Small intestine (tissue), 7 donors: Measurements from ENCODE around the gene LARP1B. TPM values are rescaled to one million over a fixed set of nuclear protein-coding genes. Genes with fewer than 3 reads are reported as not detected.
A peak's percentile ranks its signal among the peaks of the same experiment; 100 is the strongest.

Experiments used
- DNase-seq, 2 donors: peaks; one replicate each; pipeline versions ENCODE4 v3.0.0 to v3.0.0-alpha.2; 2013
- FAIRE-seq: peaks from 2 replicates; lab custom pipeline; 2012; peaks lifted over from hg19 to GRCh38; lab: Jason Lieb, UNC
- H3K27ac ChIP-seq, 3 donors: one replicate each; pipeline ENCODE4 v1.5.1; 2013; ENCODE audit warnings: low read length in 2 of 3, mild to moderate bottlenecking in 2 of 3, control low read depth in 1 of 3, inconsistent platforms in 1 of 3, low read depth in 1 of 3, moderate library complexity in 1 of 3
- H3K27me3 ChIP-seq, 3 donors: one replicate each; pipeline ENCODE4 v1.6.1; 2013; ENCODE audit warnings: low read length in 3 of 3, inconsistent platforms in 1 of 3; ENCODE audit not compliant: control insufficient read depth in 3 of 3, insufficient read depth in 3 of 3
- H3K36me3 ChIP-seq, 3 donors: one replicate each; pipeline ENCODE4 v1.6.1; 2013; ENCODE audit warnings: low read length in 3 of 3, inconsistent platforms in 1 of 3, low read depth in 1 of 3, mild to moderate bottlenecking in 1 of 3, moderate library complexity in 1 of 3; ENCODE audit not compliant: control insufficient read depth in 3 of 3, insufficient read depth in 2 of 3
- H3K4me1 ChIP-seq, 3 donors: one replicate each; pipeline ENCODE4 v1.6.1; 2013; ENCODE audit warnings: low read length in 2 of 3, inconsistent platforms in 1 of 3, low read depth in 1 of 3, mild to moderate bottlenecking in 1 of 3, moderate library complexity in 1 of 3; ENCODE audit not compliant: control insufficient read depth in 3 of 3, insufficient read depth in 2 of 3
- H3K4me3 ChIP-seq, 3 donors: one replicate each; pipeline ENCODE4 v1.5.1; 2013; ENCODE audit warnings: low read length in 3 of 3, control low read depth in 1 of 3, inconsistent platforms in 1 of 3, low read depth in 1 of 3, mild to moderate bottlenecking in 1 of 3, moderate library complexity in 1 of 3
- H3K9me3 ChIP-seq, 2 donors: one replicate each; pipeline ENCODE4 v1.6.1; 2013; ENCODE audit warnings: low read depth in 1 of 2, low read length in 1 of 2; ENCODE audit not compliant: control insufficient read depth in 2 of 2, insufficient read depth in 1 of 2
- WGBS, 3 donors: extraction: QIAGEN DNeasy Blood & Tissue Kit; methylation state at CpG; one replicate each; pipeline ENCODE4 v1.1.7; 2013; 5-methylcytosine and 5-hydroxymethylcytosine counted together
- polyA plus RNA-seq, 4 donors: library from polyadenylated mRNA; stranded (reverse) in 3 of 4; unstranded in 1 of 4; fragments of 200-250 nt in 3 of 4; fragments of 120-200 nt in 1 of 4; gene quantifications; one replicate each; pipeline versions ENCODE4 v1.2.1 to v1.2.3, GENCODE V29; 2013
- donor health status: healthy with polysubstance abuse.
- donor health status: control.
- donor health status: control.
- donor health status: Bipolar disorder and iron deficiency.
- donor health status: healthy.

LARP1B gene
- polyA plus RNA-seq, 4 donors = 18.4 to 24.5 (median 19.4) TPM

- no peaks in the 10 kb centered on the region for H3K4me1 ChIP-seq
- H3K27me3 ChIP-seq = no peaks in the 10 kb centered on the region
- FAIRE-seq (no peak), DNase-seq (no peak)
- peaks cover 0 to 7% (median 0%) of the 10 kb centered on the region in 3 donors for H3K36me3 ChIP-seq
- no peak overlapping the region for H3K4me3 ChIP-seq
- no peaks in the 10 kb centered on the region for H3K9me3 ChIP-seq
- no peak overlapping the region for H3K27ac ChIP-seq
These were observed 160.5 kb downstream of the LARP1B start for GRCh38 chr4:128221586-128221985.

GRCh38 chr4:128225148-128225547 lies 164.0 kb downstream of the LARP1B start:
- Histone ChIP-seq H3K27ac (no peak overlapping the region), H3K27me3 (no peaks in the 10 kb centered on the region), H3K36me3 (peaks cover 0 to 7% (median 0%) of the 10 kb centered on the region in 3 donors), H3K4me1 (peaks cover 0 to 2% (median 0%) of the 10 kb centered on the region in 3 donors), H3K4me3 (no peak overlapping the region), H3K9me3 (no peaks in the 10 kb centered on the region)
- 71 to 95% (median 72%) methylated on average over 2 of the region's 2 CpGs for whole genome bisulfite sequencing, 3 donors
- DNase-seq = no peak
- FAIRE-seq = no peak

- FAIRE-seq (no peak), DNase-seq (peak in 1 of 2 donors; percentile 5)
- H3K4me1 ChIP-seq = peaks cover 0 to 2% (median 0%) of the 10 kb centered on the region in 3 donors
- no peak overlapping the region for H3K27ac ChIP-seq
- no peaks in the 10 kb centered on the region for H3K9me3 ChIP-seq
- no peaks in the 10 kb centered on the region for H3K27me3 ChIP-seq
- 50 to 65% (median 56%) methylated on average over 2 of the region's 2 CpGs for WGBS, 3 donors
- peaks cover 0 to 2% (median 0%) of the 10 kb centered on the region in 3 donors for H3K36me3 ChIP-seq
- H3K4me3 ChIP-seq = no peak overlapping the region
These were observed 167.0 kb downstream of the LARP1B start for GRCh38 chr4:128227991-128228571.

- Histone ChIP-seq H3K27ac (no peak overlapping the region), H3K36me3 (no peaks in the 10 kb centered on the region), H3K27me3 (no peaks in the 10 kb centered on the region), H3K4me1 (peaks cover 0 to 2% (median 0%) of the 10 kb centered on the region in 3 donors), H3K9me3 (no peaks in the 10 kb centered on the region), H3K4me3 (no peak overlapping the region)
- 53 to 61% (median 58%) methylated on average over 6 of the region's 6 CpGs for WGBS, 3 donors
- DNase-seq = peak in 1 of 2 donors; percentile 18
- no peak for FAIRE-seq
These were observed 168.0 kb downstream of the LARP1B start for GRCh38 chr4:128228845-128229795.

GRCh38 chr4:128232719-128233118 lies 171.6 kb downstream of the LARP1B start:
- Histone ChIP-seq H3K4me1 (no peaks in the 10 kb centered on the region), H3K9me3 (no peaks in the 10 kb centered on the region), H3K4me3 (no peak overlapping the region), H3K27me3 (no peaks in the 10 kb centered on the region), H3K27ac (no peak overlapping the region), H3K36me3 (no peaks in the 10 kb centered on the region)
- no peak for FAIRE-seq
- WGBS, 3 donors = 86 to 93% (median 88%) methylated on average over 3 of the region's 3 CpGs
- DNase-seq = no peak

GRCh38 chr4:128234836-128235235 lies 173.7 kb downstream of the LARP1B start:
- FAIRE-seq (no peak), DNase-seq (no peak)
- H3K9me3 ChIP-seq = no peaks in the 10 kb centered on the region
- no peak overlapping the region for H3K4me3 ChIP-seq
- H3K4me1 ChIP-seq = no peaks in the 10 kb centered on the region
- H3K27ac ChIP-seq = no peak overlapping the region
- no peaks in the 10 kb centered on the region for H3K27me3 ChIP-seq
- 89 to 96% (median 92%) methylated on average over 3 of the region's 3 CpGs for whole genome bisulfite sequencing, 3 donors
- no peaks in the 10 kb centered on the region for H3K36me3 ChIP-seq

- Histone ChIP-seq H3K36me3 (no peaks in the 10 kb centered on the region), H3K27me3 (no peaks in the 10 kb centered on the region), H3K4me1 (peaks cover 0 to 4% (median 0%) of the 10 kb centered on the region in 3 donors), H3K27ac (peak overlapping the region in 1 of 3 donors; percentile 15), H3K4me3 (no peak overlapping the region), H3K9me3 (peaks cover 0 to 5% of the 10 kb centered on the region in 2 donors)
- FAIRE-seq (no peak), DNase-seq (no peak)
- WGBS, 3 donors = 91 to 98% (median 92%) methylated on average over 3 of the region's 3 CpGs
These were observed 179.9 kb downstream of the LARP1B start for GRCh38 chr4:128241019-128241418.

- H3K27me3 ChIP-seq = no peaks in the 10 kb centered on the region
- WGBS, 3 donors = 53 to 71% (median 60%) methylated on average over 3 of the region's 3 CpGs
- peak overlapping the region in 1 of 3 donors; percentile 15 for H3K27ac ChIP-seq
- DNase-seq (peak in 1 of 2 donors; percentile 67), FAIRE-seq (no peak)
- peaks cover 0 to 4% (median 0%) of the 10 kb centered on the region in 3 donors for H3K4me1 ChIP-seq
- H3K4me3 ChIP-seq = no peak overlapping the region
- H3K36me3 ChIP-seq = no peaks in the 10 kb centered on the region
- peaks cover 0 to 5% of the 10 kb centered on the region in 2 donors for H3K9me3 ChIP-seq
These were observed 180.4 kb downstream of the LARP1B start for GRCh38 chr4:128241425-128241913.
